ENCODE results near the gene IER3.
"Not testable (repeated sequence)": the region's sequence is repeated elsewhere in the genome, so short reads cannot be mapped to it uniquely, and the experiment has no call there.

The IER3 gene

GRCh38 chr6:30722280-30723112 lies 21.9 kb downstream of the IER3 start:
- no peak for FAIRE-seq

- not testable (repeated sequence) for FAIRE-seq
Observed at GRCh38 chr6:30722025-30722279, 22.4 kb downstream of the IER3 start.

- no peak for FAIRE-seq
Observed at GRCh38 chr6:30721198-30722024, 22.9 kb downstream of the IER3 start.

GRCh38 chr6:30720738-30721197 lies 23.6 kb downstream of the IER3 start:
- FAIRE-seq, result no peak

- peak; percentile 93 for FAIRE-seq
Observed at GRCh38 chr6:30719791-30720737, 24.3 kb downstream of the IER3 start, which contains the start of gene TUBB. Gene TUBB (plus strand): TSS chr6:30720352. CDS start chr6:30720507, 155 bp downstream.

GRCh38 chr6:30719356-30719755 lies 25.0 kb downstream of the IER3 start:
- no peak for FAIRE-seq

- FAIRE-seq, result not testable (repeated sequence)
Observed at GRCh38 chr6:30717845-30718720, 26.3 kb downstream of the IER3 start.

- peak; percentile 99 for FAIRE-seq
Observed at GRCh38 chr6:30717129-30717844, 27.1 kb downstream of the IER3 start, which contains the start of gene MDC1. Gene MDC1 (minus strand): TSS chr6:30717281. CDS start chr6:30715175, 2,106 bp downstream.

- no peak for FAIRE-seq
Observed at GRCh38 chr6:30716879-30717128, 27.5 kb downstream of the IER3 start.

GRCh38 chr6:30714263-30714662 lies 30.1 kb downstream of the IER3 start:
- FAIRE-seq, result no peak

GRCh38 chr6:30712441-30712945 lies 31.9 kb downstream of the IER3 start:
- no peak for FAIRE-seq

GRCh38 chr6:30711758-30712380 lies 32.5 kb downstream of the IER3 start:
- no peak for FAIRE-seq

GRCh38 chr6:30709101-30709868 lies 35.1 kb downstream of the IER3 start:
- FAIRE-seq, result no peak

- no peak for FAIRE-seq
Observed at GRCh38 chr6:30707281-30707850, 37.0 kb downstream of the IER3 start.

- no peak for FAIRE-seq
Observed at GRCh38 chr6:30705620-30706019, 38.7 kb downstream of the IER3 start.

- FAIRE-seq, result no peak
Observed at GRCh38 chr6:30703821-30704220, 40.5 kb downstream of the IER3 start.

GRCh38 chr6:30703011-30703410 lies 41.3 kb downstream of the IER3 start:
- FAIRE-seq, result no peak

GRCh38 chr6:30700340-30700739 lies 44.0 kb downstream of the IER3 start:
- no peak for FAIRE-seq

- FAIRE-seq, result no peak
Observed at GRCh38 chr6:30696432-30696831, 47.9 kb downstream of the IER3 start.

Data from G401.6 (cell line).